DND-41 (cell line): Measurements from ENCODE around the gene GAS2.
A peak's percentile ranks its signal among the peaks of the same experiment; 100 is the strongest.

Experiments
- ATAC-seq: fragments of 200-7000 bp; cut with Tn5 transposase; 3 replicates; pipeline ENCODE4 v1.9.1; 2021; ENCODE audit warnings: low read depth; ENCODE audit not compliant: insufficient read depth
- DNase-seq: peaks from one replicate; pipeline ENCODE4 v3.0.0-alpha.2; 2020
- H2AFZ ChIP-seq: 2 replicates; pipeline ENCODE4 v1.6.0; 2012; ENCODE audit warnings: low read depth, low read length
- H3K27ac ChIP-seq: 2 replicates; pipeline ENCODE4 v1.5.1; 2012; ENCODE audit warnings: low read length, inconsistent platforms
- H3K27me3 ChIP-seq: fragments of 200-600 bp; sonication (generic); 2 replicates; pipeline ENCODE4 v1.6.0; 2012; ENCODE audit warnings: low read length, mild to moderate bottlenecking, inconsistent platforms; ENCODE audit not compliant: insufficient read depth, poor library complexity
- H3K36me3 ChIP-seq: 2 replicates; pipeline ENCODE4 v1.5.1; 2012; ENCODE audit warnings: low read length, inconsistent platforms; ENCODE audit not compliant: insufficient read depth
- H3K4me1 ChIP-seq: 2 replicates; pipeline ENCODE4 v1.5.1; 2012; ENCODE audit warnings: mild to moderate bottlenecking, low read length; ENCODE audit not compliant: insufficient read depth
- H3K4me2 ChIP-seq: 2 replicates; pipeline ENCODE4 v1.6.0; 2012; ENCODE audit warnings: mild to moderate bottlenecking, moderate library complexity, low read length, inconsistent platforms; ENCODE audit not compliant: insufficient read depth
- H3K4me3 ChIP-seq, 2 experiments: fragments of 200-600 bp in 1 of 2; shearing (Covaris generic) in 1 of 2; 2 replicates each; pipeline ENCODE4 v1.5.1; 2012 to 2016; ENCODE audit warnings: inconsistent platforms in 2 of 2, low read length in 2 of 2, mild to moderate bottlenecking in 2 of 2, low read depth in 1 of 2, moderate library complexity in 1 of 2
- H3K79me2 ChIP-seq: 2 replicates; pipeline ENCODE4 v1.6.0; 2012; ENCODE audit warnings: low read length, inconsistent platforms; ENCODE audit not compliant: insufficient read depth
- H3K9ac ChIP-seq: 2 replicates; pipeline ENCODE4 v1.6.0; 2012; ENCODE audit warnings: low read depth, mild to moderate bottlenecking, inconsistent platforms, low read length, moderate library complexity
- H3K9me3 ChIP-seq: 2 replicates; pipeline ENCODE4 v1.5.1; 2012; ENCODE audit warnings: low read length, moderate library complexity, mild to moderate bottlenecking, inconsistent platforms; ENCODE audit not compliant: insufficient read depth, severe bottlenecking
- H4K20me1 ChIP-seq: 2 replicates; pipeline ENCODE4 v1.6.0; 2012; ENCODE audit warnings: low read length; ENCODE audit not compliant: insufficient read depth
- CTCF ChIP-seq: IDR thresholded peaks from 2 replicates; pipeline ENCODE4 v1.5.1; 2012; ENCODE audit warnings: borderline replicate concordance, low read length, moderate library complexity, mild to moderate bottlenecking; ENCODE audit not compliant: poor library complexity, severe bottlenecking; ENCODE audit errors: extremely low read depth
- EZH2 ChIP-seq: IDR thresholded peaks from 3 replicates; pipeline ENCODE4 v1.6.1; 2012; ENCODE audit warnings: borderline replicate concordance, low read depth, mild to moderate bottlenecking, moderate library complexity, low read length, inconsistent platforms; ENCODE audit not compliant: severe bottlenecking

The GAS2 gene

GRCh38 chr11:22666325-22666687, at the start of gene GAS2:
TSS of gene GAS2 (plus strand) at chr11:22666611. CDS start at chr11:22674870, 8,259 bp downstream.
- Histone ChIP-seq H4K20me1 (no peaks in the 10 kb centered on the region), H3K79me2 (0 out of 2 replicates have a peak, but pooled peaks cover 2% of the 10 kb centered on the region), H3K27ac (peak within 1 kb of the TSS; percentile 81), H3K9me3 (no peaks in the 10 kb centered on the region), H3K36me3 (no peaks in the 10 kb centered on the region), H3K4me2 (peak within 1 kb of the TSS; percentile 52), H3K4me1 (peaks cover 31% of the 10 kb centered on the region), H3K27me3 (peaks cover 39% of the 10 kb centered on the region), H2AFZ (peak within 1 kb of the TSS; percentile 45), H3K9ac (peak within 1 kb of the TSS; percentile 53), H3K4me3 (peak within 1 kb of the TSS; percentile 11 to 55; a peak in 3 of 4 replicates)
- DNase-seq, result no peak
- ATAC-seq, result no peak
- TF ChIP-seq EZH2, result no peak
- no peak for TF ChIP-seq CTCF

GRCh38 chr11:22617868-22618267, 48.5 kb upstream of the GAS2 start:
- Histone ChIP-seq H3K4me1 (0 out of 2 replicates have a peak, but pooled peaks cover 2% of the 10 kb centered on the region), H3K27ac (no peak overlapping the region), H4K20me1 (peaks cover 2% of the 10 kb centered on the region; the same call in 1 of the 2 replicates), H3K79me2 (peaks cover 2% of the 10 kb centered on the region; the same call in 1 of the 2 replicates), H3K36me3 (no peaks in the 10 kb centered on the region), H3K27me3 (no peaks in the 10 kb centered on the region), H3K4me2 (no peak overlapping the region), H2AFZ (no peak overlapping the region), H3K9ac (no peak overlapping the region), H3K9me3 (no peaks in the 10 kb centered on the region), H3K4me3 (no peak overlapping the region)
- TF ChIP-seq EZH2 (no peak), CTCF (no peak)
- ATAC-seq, result no peak; the same call in 2 of the 3 replicates
- DNase-seq, result no peak

GRCh38 chr11:22624742-22625447, 41.5 kb upstream of the GAS2 start:
- Histone ChIP-seq H3K4me3 (peak overlapping the region; percentile 96 to 99), H3K79me2 (peaks cover 29% of the 10 kb centered on the region), H3K9ac (peak overlapping the region; percentile 92), H3K27me3 (no peaks in the 10 kb centered on the region), H3K4me2 (peak overlapping the region; percentile 87), H4K20me1 (peaks cover 3% of the 10 kb centered on the region; the same call in 1 of the 2 replicates), H3K36me3 (peaks cover 6% of the 10 kb centered on the region; the same call in 1 of the 2 replicates), H3K4me1 (peaks cover 33% of the 10 kb centered on the region), H2AFZ (peak overlapping the region; percentile 99), H3K9me3 (no peaks in the 10 kb centered on the region), H3K27ac (peak overlapping the region; percentile 96)
- peak; percentile 67 for ATAC-seq
- TF ChIP-seq EZH2 (no peak), CTCF (peak; percentile 68)
- peak; percentile 74 for DNase-seq
